HepG2 (cell line): ENCODE measurements around the gene TMC4. TPM values are rescaled to one million over a fixed set of nuclear protein-coding genes. Genes with fewer than 3 reads are reported as not detected.
A peak's percentile ranks its signal among the peaks of the same experiment; 100 is the strongest.

ENCODE experiments used
- AGO2 ChIP-seq: fragments of 200-400 bp; formaldehyde crosslinking; optimal IDR thresholded peaks from 2 replicates; pipeline ENCODE3; 2017; ENCODE audit warnings: mild to moderate bottlenecking, low read depth, low read length, moderate library complexity
- ARNT2 ChIP-seq: sonication (generic); formaldehyde crosslinking; IDR thresholded peaks from 2 replicates; pipeline ENCODE4 v1.8.0; 2022; ENCODE audit warnings: mild to moderate bottlenecking, low read depth, missing genetic modification reagents, moderate library complexity
- BRCA1 ChIP-seq: sonication (generic); formaldehyde crosslinking; IDR thresholded peaks from 2 replicates; pipeline ENCODE4 v1.4.0; 2020; ENCODE audit warnings: missing genetic modification reagents
- IRX3 ChIP-seq: sonication (generic); formaldehyde crosslinking; IDR thresholded peaks from 2 replicates; pipeline ENCODE4 v1.8.1; 2023; ENCODE audit warnings: mild to moderate bottlenecking, low read depth, missing genetic modification reagents, borderline replicate concordance
- RXRB ChIP-seq: IDR thresholded peaks from 2 replicates; pipeline ENCODE4 v1.6.1; 2016; ENCODE audit warnings: borderline replicate concordance, missing genetic modification reagents, missing compliant biosample characterization
- SMARCE1 ChIP-seq: fragments of 450-650 bp; IDR thresholded peaks from 2 replicates; pipeline ENCODE4 v1.6.1; 2017; ENCODE audit warnings: borderline replicate concordance
- SP2 ChIP-seq: sonication (generic); formaldehyde crosslinking; IDR thresholded peaks from 2 replicates; pipeline ENCODE4 v1.5.1; 2020; ENCODE audit warnings: mild to moderate bottlenecking, missing genetic modification reagents
- SSRP1 ChIP-seq: IDR thresholded peaks from 2 replicates; pipeline ENCODE4 v1.6.1; 2016; ENCODE audit warnings: control low read depth
- ZIK1 ChIP-seq: sonication (generic); formaldehyde crosslinking; IDR thresholded peaks from 2 replicates; pipeline ENCODE4 v1.5.0; 2020; ENCODE audit warnings: mild to moderate bottlenecking, low read depth, missing genetic modification reagents, borderline replicate concordance
- ZNF232 ChIP-seq: sonication (generic); formaldehyde crosslinking; IDR thresholded peaks from 2 replicates; pipeline ENCODE4 v1.4.0; 2020; ENCODE audit warnings: missing genetic modification reagents, borderline replicate concordance
- ZNF367 ChIP-seq: sonication (generic); formaldehyde crosslinking; IDR thresholded peaks from 2 replicates; pipeline ENCODE4 v1.4.0; 2020; ENCODE audit warnings: missing genetic modification reagents, borderline replicate concordance
- polyA plus RNA-seq, 8 experiments: library from polyadenylated mRNA; depleted of rRNA in 3 of 8; stranded (reverse) in 7 of 8; unstranded in 1 of 8; fragments of >200 nt; fragmentation: Illumina TruSeq in 4 of 8; extraction: Trizol in 4 of 8; gene quantifications; 2 replicates each; pipeline versions ENCODE4 v1.2.1 to v1.2.3, GENCODE V29; 2011 to 2016; ENCODE audit warnings: low read depth in 4 of 8, missing spikeins in 1 of 8, mixed read lengths in 1 of 8; ENCODE audit not compliant: insufficient read depth in 1 of 8
- total RNA-seq, 5 experiments: library from RNA; depleted of rRNA; stranded (reverse); fragments of >200 nt; fragmentation: Illumina TruSeq; extraction: Trizol; gene quantifications; 2 replicates each; pipeline ENCODE4 v1.2.3, GENCODE V29; 2016; ENCODE audit warnings: low read depth in 1 of 5
- TF ChIP-seq, protein P1 (sequence below): sonication (generic); formaldehyde crosslinking; IDR thresholded peaks from 2 replicates; pipeline ENCODE4 v1.5.0; 2020; ENCODE audit warnings: missing genetic modification reagents
- TF ChIP-seq, protein P2 (sequence below): sonication (generic); formaldehyde crosslinking; IDR thresholded peaks from 2 replicates; pipeline ENCODE4 v1.4.0; 2020; ENCODE audit warnings: mild to moderate bottlenecking, missing genetic modification reagents
- TF ChIP-seq, protein P3 (sequence below): sonication (generic); formaldehyde crosslinking; conservative IDR thresholded peaks from 2 replicates; pipeline ENCODE4 v1.8.1; 2023; ENCODE audit warnings: missing genetic modification reagents
- TF ChIP-seq, protein P4 (sequence below): sonication (generic); formaldehyde crosslinking; IDR thresholded peaks from 2 replicates; pipeline ENCODE4 v1.4.0; 2020; ENCODE audit warnings: missing genetic modification reagents, borderline replicate concordance
- TF ChIP-seq, protein P5 (sequence below): sonication (generic); formaldehyde crosslinking; IDR thresholded peaks from 2 replicates; pipeline ENCODE4 v1.8.1; 2023; ENCODE audit warnings: missing genetic modification reagents, mild to moderate bottlenecking, borderline replicate concordance

TMC4 gene
- total and polyA plus RNA-seq, 2 of the 13 experiments (the other 11 are each of a cell fraction or from before 2014, with no cell fraction given): 0.13 to 0.24 TPM

DNA sequence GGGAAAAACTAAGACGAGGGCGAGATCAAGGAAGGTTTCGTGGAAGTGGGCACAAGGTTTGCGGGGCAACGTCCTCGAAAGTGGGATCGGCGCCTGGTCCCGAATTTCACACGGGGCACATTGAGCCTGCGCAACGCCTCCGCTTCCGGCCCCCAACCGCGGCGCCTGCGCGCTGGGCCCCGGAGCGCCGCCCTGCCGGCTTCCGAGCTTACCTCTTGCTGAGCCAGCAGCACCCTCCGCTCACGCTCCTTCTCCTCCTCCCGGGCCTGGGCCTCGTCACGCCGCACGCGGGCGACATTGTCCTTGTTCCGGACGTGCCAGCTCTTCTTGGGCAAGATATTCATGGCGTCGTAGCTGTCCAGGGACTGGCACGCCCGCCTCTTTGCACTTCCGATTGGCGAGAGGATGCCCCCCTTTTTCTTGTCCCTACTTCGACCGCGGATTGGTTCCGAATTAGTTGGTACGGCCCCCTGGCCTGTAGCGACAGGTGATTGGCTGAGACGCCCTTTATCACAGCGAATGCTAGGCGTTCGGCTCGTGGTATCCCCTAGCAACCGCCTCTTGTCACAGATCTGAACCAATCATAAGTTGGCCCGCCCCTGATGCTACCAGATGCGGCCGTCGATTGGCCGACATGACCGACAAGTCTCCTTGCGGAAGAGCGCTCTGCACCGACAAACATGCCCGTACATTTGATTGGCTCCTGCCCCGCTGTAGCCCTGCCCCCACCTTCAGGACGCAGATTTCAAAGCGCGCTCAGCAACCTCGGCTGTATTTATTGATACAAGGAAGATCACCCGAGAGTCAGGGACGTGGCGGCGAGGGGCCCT is 13.4 kb downstream of the TMC4 start, which contains the start of gene LENG1 (continued):
- TF ChIP-seq, protein P1, sequence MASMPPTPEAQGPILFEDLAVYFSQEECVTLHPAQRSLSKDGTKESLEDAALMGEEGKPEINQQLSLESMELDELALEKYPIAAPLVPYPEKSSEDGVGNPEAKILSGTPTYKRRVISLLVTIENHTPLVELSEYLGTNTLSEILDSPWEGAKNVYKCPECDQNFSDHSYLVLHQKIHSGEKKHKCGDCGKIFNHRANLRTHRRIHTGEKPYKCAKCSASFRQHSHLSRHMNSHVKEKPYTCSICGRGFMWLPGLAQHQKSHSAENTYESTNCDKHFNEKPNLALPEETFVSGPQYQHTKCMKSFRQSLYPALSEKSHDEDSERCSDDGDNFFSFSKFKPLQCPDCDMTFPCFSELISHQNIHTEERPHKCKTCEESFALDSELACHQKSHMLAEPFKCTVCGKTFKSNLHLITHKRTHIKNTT (CRISPR knock-in tag): no peak
- TF ChIP-seq, protein P2, sequence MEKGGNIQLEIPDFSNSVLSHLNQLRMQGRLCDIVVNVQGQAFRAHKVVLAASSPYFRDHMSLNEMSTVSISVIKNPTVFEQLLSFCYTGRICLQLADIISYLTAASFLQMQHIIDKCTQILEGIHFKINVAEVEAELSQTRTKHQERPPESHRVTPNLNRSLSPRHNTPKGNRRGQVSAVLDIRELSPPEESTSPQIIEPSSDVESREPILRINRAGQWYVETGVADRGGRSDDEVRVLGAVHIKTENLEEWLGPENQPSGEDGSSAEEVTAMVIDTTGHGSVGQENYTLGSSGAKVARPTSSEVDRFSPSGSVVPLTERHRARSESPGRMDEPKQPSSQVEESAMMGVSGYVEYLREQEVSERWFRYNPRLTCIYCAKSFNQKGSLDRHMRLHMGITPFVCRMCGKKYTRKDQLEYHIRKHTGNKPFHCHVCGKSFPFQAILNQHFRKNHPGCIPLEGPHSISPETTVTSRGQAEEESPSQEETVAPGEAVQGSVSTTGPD (CRISPR knock-in tag): no peak
- TF ChIP-seq IRX3 (CRISPR knock-in tag) (peak; percentile 73; the same call in 1 of the 2 replicates), ZNF367 (CRISPR knock-in tag) (no peak), SP2 (CRISPR knock-in tag) (peak; percentile 98), SSRP1 (CRISPR knock-in tag) (no peak), SMARCE1 (no peak), RXRB (peak; percentile 27; the same call in 1 of the 2 replicates), ZIK1 (CRISPR knock-in tag) (peak; percentile 52; the same call in 1 of the 2 replicates), BRCA1 (CRISPR knock-in tag) (no peak), ZNF232 (no peak), ARNT2 (CRISPR knock-in tag) (no peak), AGO2 (peak; percentile 83)
- TF ChIP-seq, protein P3, sequence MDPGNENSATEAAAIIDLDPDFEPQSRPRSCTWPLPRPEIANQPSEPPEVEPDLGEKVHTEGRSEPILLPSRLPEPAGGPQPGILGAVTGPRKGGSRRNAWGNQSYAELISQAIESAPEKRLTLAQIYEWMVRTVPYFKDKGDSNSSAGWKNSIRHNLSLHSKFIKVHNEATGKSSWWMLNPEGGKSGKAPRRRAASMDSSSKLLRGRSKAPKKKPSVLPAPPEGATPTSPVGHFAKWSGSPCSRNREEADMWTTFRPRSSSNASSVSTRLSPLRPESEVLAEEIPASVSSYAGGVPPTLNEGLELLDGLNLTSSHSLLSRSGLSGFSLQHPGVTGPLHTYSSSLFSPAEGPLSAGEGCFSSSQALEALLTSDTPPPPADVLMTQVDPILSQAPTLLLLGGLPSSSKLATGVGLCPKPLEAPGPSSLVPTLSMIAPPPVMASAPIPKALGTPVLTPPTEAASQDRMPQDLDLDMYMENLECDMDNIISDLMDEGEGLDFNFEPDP (CRISPR knock-in tag): no peak
- TF ChIP-seq, protein P4, sequence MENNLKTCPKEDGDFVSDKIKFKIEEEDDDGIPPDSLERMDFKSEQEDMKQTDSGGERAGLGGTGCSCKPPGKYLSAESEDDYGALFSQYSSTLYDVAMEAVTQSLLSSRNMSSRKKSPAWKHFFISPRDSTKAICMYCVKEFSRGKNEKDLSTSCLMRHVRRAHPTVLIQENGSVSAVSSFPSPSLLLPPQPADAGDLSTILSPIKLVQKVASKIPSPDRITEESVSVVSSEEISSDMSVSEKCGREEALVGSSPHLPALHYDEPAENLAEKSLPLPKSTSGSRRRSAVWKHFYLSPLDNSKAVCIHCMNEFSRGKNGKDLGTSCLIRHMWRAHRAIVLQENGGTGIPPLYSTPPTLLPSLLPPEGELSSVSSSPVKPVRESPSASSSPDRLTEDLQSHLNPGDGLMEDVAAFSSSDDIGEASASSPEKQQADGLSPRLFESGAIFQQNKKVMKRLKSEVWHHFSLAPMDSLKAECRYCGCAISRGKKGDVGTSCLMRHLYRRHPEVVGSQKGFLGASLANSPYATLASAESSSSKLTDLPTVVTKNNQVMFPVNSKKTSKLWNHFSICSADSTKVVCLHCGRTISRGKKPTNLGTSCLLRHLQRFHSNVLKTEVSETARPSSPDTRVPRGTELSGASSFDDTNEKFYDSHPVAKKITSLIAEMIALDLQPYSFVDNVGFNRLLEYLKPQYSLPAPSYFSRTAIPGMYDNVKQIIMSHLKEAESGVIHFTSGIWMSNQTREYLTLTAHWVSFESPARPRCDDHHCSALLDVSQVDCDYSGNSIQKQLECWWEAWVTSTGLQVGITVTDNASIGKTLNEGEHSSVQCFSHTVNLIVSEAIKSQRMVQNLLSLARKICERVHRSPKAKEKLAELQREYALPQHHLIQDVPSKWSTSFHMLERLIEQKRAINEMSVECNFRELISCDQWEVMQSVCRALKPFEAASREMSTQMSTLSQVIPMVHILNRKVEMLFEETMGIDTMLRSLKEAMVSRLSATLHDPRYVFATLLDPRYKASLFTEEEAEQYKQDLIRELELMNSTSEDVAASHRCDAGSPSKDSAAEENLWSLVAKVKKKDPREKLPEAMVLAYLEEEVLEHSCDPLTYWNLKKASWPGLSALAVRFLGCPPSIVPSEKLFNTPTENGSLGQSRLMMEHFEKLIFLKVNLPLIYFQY (CRISPR knock-in tag): no peak
- TF ChIP-seq, protein P5, sequence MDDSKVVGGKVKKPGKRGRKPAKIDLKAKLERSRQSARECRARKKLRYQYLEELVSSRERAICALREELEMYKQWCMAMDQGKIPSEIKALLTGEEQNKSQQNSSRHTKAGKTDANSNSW (CRISPR knock-in tag): peak; percentile 55; the same call in 1 of the 2 replicates
